Lower lobe of right lung (tissue), 2 donors: ENCODE measurements around the gene ZSCAN18. TPM values are rescaled to one million over a fixed set of nuclear protein-coding genes. Genes with fewer than 3 reads are reported as not detected.

ENCODE experiments used
- ATAC-seq, 2 donors: fragments of 200-7000 bp; cut with Tn5 transposase; one replicate each; pipeline ENCODE4 v1.9.1; 2020 to 2022; ENCODE audit warnings: mild to moderate bottlenecking in 2 of 2, moderate library complexity in 2 of 2
- DNase-seq: peaks from one replicate; pipeline ENCODE4 v3.0.0-alpha.2; 2020
- H3K27ac ChIP-seq: fragments of 200-600 bp; one replicate; pipeline ENCODE4 v1.8.0; 2022
- H3K27me3 ChIP-seq: fragments of 200-600 bp; one replicate; pipeline ENCODE4 v1.8.0; 2022; ENCODE audit warnings: low read depth
- H3K36me3 ChIP-seq: fragments of 200-600 bp; one replicate; pipeline ENCODE4 v1.8.0; 2022; ENCODE audit warnings: mild to moderate bottlenecking
- H3K4me1 ChIP-seq: fragments of 200-600 bp; one replicate; pipeline ENCODE4 v1.8.0; 2022
- H3K4me3 ChIP-seq: fragments of 200-600 bp; one replicate; pipeline ENCODE4 v1.8.0; 2022; ENCODE audit warnings: mild to moderate bottlenecking
- H3K9me3 ChIP-seq: fragments of 200-600 bp; one replicate; pipeline ENCODE4 v1.8.0; 2022
- intact Hi-C: fragments of 100-400 bp; cut with DNase I; formaldehyde crosslinking; loops from one replicate; pipeline ENCODE4 v1.11.0; 2022
- total RNA-seq: library from RNA; stranded (reverse); fragmentation: NEBNext Ultra II Directional; extraction: Animal tissue kit (Norgen Biotek cat#: 25700); gene quantifications from one replicate; pipeline ENCODE4 v1.2.1, GENCODE V29; 2021
- TF ChIP-seq, protein P1 (sequence below): fragments of 200-600 bp; IDR thresholded peaks from one replicate; pipeline ENCODE4 v1.8.0; 2022; ENCODE audit warnings: antibody characterized with exemption, mild to moderate bottlenecking
- donor health status: DM: no; HTN: yes; CAD: no; lungs with severe emphysema.

The ZSCAN18 gene
- total RNA-seq, 1 donor from 2014 or later: 44.2 TPM

GRCh38 chr19:58093071-58093470 is 5.0 kb downstream of the ZSCAN18 start:
- TF ChIP-seq, protein P1, sequence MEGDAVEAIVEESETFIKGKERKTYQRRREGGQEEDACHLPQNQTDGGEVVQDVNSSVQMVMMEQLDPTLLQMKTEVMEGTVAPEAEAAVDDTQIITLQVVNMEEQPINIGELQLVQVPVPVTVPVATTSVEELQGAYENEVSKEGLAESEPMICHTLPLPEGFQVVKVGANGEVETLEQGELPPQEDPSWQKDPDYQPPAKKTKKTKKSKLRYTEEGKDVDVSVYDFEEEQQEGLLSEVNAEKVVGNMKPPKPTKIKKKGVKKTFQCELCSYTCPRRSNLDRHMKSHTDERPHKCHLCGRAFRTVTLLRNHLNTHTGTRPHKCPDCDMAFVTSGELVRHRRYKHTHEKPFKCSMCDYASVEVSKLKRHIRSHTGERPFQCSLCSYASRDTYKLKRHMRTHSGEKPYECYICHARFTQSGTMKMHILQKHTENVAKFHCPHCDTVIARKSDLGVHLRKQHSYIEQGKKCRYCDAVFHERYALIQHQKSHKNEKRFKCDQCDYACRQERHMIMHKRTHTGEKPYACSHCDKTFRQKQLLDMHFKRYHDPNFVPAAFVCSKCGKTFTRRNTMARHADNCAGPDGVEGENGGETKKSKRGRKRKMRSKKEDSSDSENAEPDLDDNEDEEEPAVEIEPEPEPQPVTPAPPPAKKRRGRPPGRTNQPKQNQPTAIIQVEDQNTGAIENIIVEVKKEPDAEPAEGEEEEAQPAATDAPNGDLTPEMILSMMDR: no peak
- Histone ChIP-seq H3K4me3 (no peak overlapping the region), H3K27me3 (no peaks in the 10 kb centered on the region), H3K4me1 (no peaks in the 10 kb centered on the region), H3K9me3 (peaks cover 45% of the 10 kb centered on the region), H3K36me3 (no peaks in the 10 kb centered on the region), H3K27ac (no peak overlapping the region)
- intact Hi-C loops: no loop called here
- ATAC-seq (no peak), DNase-seq (no peak)

GRCh38 chr19:58091251-58091995 is 6.6 kb downstream of the ZSCAN18 start:
- DNase-seq: no peak
- Histone ChIP-seq H3K4me1 (no peaks in the 10 kb centered on the region), H3K27me3 (no peaks in the 10 kb centered on the region), H3K4me3 (no peak overlapping the region), H3K36me3 (peaks cover 9% of the 10 kb centered on the region), H3K27ac (no peak overlapping the region), H3K9me3 (peaks cover 55% of the 10 kb centered on the region)
- intact Hi-C loops: no loop called here
- no peak for ATAC-seq
- TF ChIP-seq, protein P1: no peak

GRCh38 chr19:58089846-58090245 is 8.2 kb downstream of the ZSCAN18 start:
- peaks cover 63% of the 10 kb centered on the region for H3K9me3 ChIP-seq
- TF ChIP-seq, protein P1: no peak
- no peak overlapping the region for H3K4me3 ChIP-seq
- no peak for ATAC-seq
- no peak overlapping the region for H3K27ac ChIP-seq
- intact Hi-C loops: no loop called here
- H3K36me3 ChIP-seq: peaks cover 20% of the 10 kb centered on the region
- no peaks in the 10 kb centered on the region for H3K4me1 ChIP-seq
- no peak for DNase-seq
- H3K27me3 ChIP-seq: no peaks in the 10 kb centered on the region

DNA sequence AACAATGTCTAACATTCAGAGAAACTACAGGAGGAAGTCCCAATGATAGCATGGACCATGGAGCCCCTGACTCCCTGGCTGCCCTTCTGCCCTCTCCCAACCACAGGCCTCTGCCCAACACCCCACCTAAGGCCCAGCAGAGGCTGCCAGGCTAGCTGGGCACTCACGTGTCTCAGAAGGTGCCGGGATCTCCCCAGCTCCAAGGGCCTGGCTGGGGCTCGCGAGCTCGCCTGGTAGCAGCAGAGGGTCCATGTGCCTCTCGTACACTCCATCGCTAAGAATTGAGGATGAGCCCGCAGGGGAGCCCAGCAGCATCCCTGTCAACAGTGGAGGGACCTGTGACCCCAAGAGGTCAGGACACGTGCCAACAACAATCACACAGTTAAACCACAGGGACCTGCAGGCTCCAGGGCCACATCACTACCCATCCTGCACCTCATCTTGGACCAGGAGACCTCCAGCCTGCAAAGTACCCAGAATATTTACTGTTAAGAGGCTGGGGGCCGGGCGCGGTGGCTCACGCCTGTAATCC is 9.4 kb downstream of the ZSCAN18 start:
- no peak overlapping the region for H3K4me3 ChIP-seq
- intact Hi-C loops: no loop called here
- H3K36me3 ChIP-seq: peaks cover 24% of the 10 kb centered on the region
- TF ChIP-seq, protein P1: no peak
- no peak overlapping the region for H3K27ac ChIP-seq
- ATAC-seq: no peak
- H3K9me3 ChIP-seq: peaks cover 68% of the 10 kb centered on the region
- no peak for DNase-seq
- H3K27me3 ChIP-seq: no peaks in the 10 kb centered on the region
- no peaks in the 10 kb centered on the region for H3K4me1 ChIP-seq

- intact Hi-C loops: no loop called here
- H3K9me3 ChIP-seq: peaks cover 77% of the 10 kb centered on the region
- H3K4me1 ChIP-seq: no peaks in the 10 kb centered on the region
- TF ChIP-seq, protein P1: no peak
- ATAC-seq (no peak), DNase-seq (no peak)
- no peak overlapping the region for H3K27ac ChIP-seq
- H3K36me3 ChIP-seq: peaks cover 24% of the 10 kb centered on the region
- no peak overlapping the region for H3K4me3 ChIP-seq
- no peaks in the 10 kb centered on the region for H3K27me3 ChIP-seq
Measured at GRCh38 chr19:58086825-58087710, 11.0 kb downstream of the ZSCAN18 start.
